Liver (tissue), 9 donors: ENCODE results near the gene SORCS2. TPM values are rescaled to one million over a fixed set of nuclear protein-coding genes. Genes with fewer than 3 reads are reported as not detected.
A peak's percentile ranks its signal among the peaks of the same experiment; 100 is the strongest.

Source experiments
- DNase-seq: peaks from one replicate; pipeline ENCODE4 v3.0.0-alpha.2; 2017; ENCODE audit warnings: low spot score
- H3K27ac ChIP-seq, 2 donors: one replicate each; pipeline ENCODE4 v1.7.0; 2013; ENCODE audit warnings: inconsistent platforms in 2 of 2, low read length in 2 of 2, control low read depth in 1 of 2, low read depth in 1 of 2, mild to moderate bottlenecking in 1 of 2
- H3K27me3 ChIP-seq, 4 donors: one replicate each; pipeline versions ENCODE4 v1.6.1 to v1.7.0; 2013; ENCODE audit warnings: low read length in 3 of 4, inconsistent platforms in 1 of 4, mild to moderate bottlenecking in 1 of 4, moderate library complexity in 1 of 4; ENCODE audit not compliant: control insufficient read depth in 4 of 4, insufficient read depth in 4 of 4
- H3K36me3 ChIP-seq, 4 donors: one replicate each; pipeline versions ENCODE4 v1.6.1 to v1.7.0; 2013; ENCODE audit warnings: low read length in 3 of 4, mild to moderate bottlenecking in 3 of 4, low read depth in 1 of 4, moderate library complexity in 1 of 4; ENCODE audit not compliant: control insufficient read depth in 4 of 4, insufficient read depth in 3 of 4
- H3K4me1 ChIP-seq, 4 donors: one replicate each; pipeline versions ENCODE4 v1.6.1 to v1.7.0; 2013; ENCODE audit warnings: low read length in 3 of 4, mild to moderate bottlenecking in 3 of 4, moderate library complexity in 1 of 4; ENCODE audit not compliant: control insufficient read depth in 4 of 4, insufficient read depth in 4 of 4
- H3K4me3 ChIP-seq, 3 donors: one replicate each; pipeline versions ENCODE4 v1.6.1 to v1.7.0; 2013; ENCODE audit warnings: low read length in 3 of 3, control low read depth in 1 of 3, low read depth in 1 of 3, mild to moderate bottlenecking in 1 of 3
- H3K9ac ChIP-seq, 2 donors: one replicate each; pipeline ENCODE4 v1.7.0; 2013; ENCODE audit warnings: low read length in 2 of 2, mild to moderate bottlenecking in 2 of 2, moderate library complexity in 2 of 2, control low read depth in 1 of 2, low read depth in 1 of 2
- H3K9me3 ChIP-seq, 4 donors: one replicate each; pipeline versions ENCODE4 v1.6.1 to v1.7.0; 2013; ENCODE audit warnings: low read length in 3 of 4; ENCODE audit not compliant: control insufficient read depth in 4 of 4
- CTCF ChIP-seq: fragments of 150-350 bp; IDR thresholded peaks from 2 replicates; pipeline ENCODE4 v1.5.1; 2017; ENCODE audit warnings: improper control_type of control experiment, low read depth, low read length; ENCODE audit not compliant: missing input control
- FOXA1 ChIP-seq: IDR thresholded peaks from 2 replicates; pipeline ENCODE4 v1.6.1; 2016; ENCODE audit warnings: antibody characterized with exemption
- FOXA2 ChIP-seq: IDR thresholded peaks from 2 replicates; pipeline ENCODE4 v1.6.1; 2016; ENCODE audit warnings: antibody characterized with exemption
- GABPA ChIP-seq, 2 donors: IDR thresholded peaks in 1 of 2; conservative IDR thresholded peaks in 1 of 2; 2 replicates each; pipeline ENCODE4 v1.6.1; 2016; ENCODE audit warnings: antibody characterized with exemption in 2 of 2, mild to moderate bottlenecking in 1 of 2, moderate library complexity in 1 of 2
- HNF4A ChIP-seq, 2 donors: conservative IDR thresholded peaks; 2 replicates each; pipeline ENCODE4 v1.6.1; 2016; ENCODE audit warnings: antibody characterized with exemption in 2 of 2, mild to moderate bottlenecking in 2 of 2
- HNF4G ChIP-seq: IDR thresholded peaks from 2 replicates; pipeline ENCODE4 v1.6.1; 2016; ENCODE audit warnings: antibody characterized with exemption
- MAX ChIP-seq: IDR thresholded peaks from 2 replicates; pipeline ENCODE4 v1.6.1; 2016; ENCODE audit warnings: antibody characterized with exemption
- NR2F2 ChIP-seq: IDR thresholded peaks from 2 replicates; pipeline ENCODE4 v1.6.1; 2016; ENCODE audit warnings: antibody characterized with exemption
- RAD21 ChIP-seq, 2 donors: IDR thresholded peaks; 2 replicates each; pipeline ENCODE4 v1.6.1; 2016; ENCODE audit warnings: antibody characterized with exemption in 2 of 2, mild to moderate bottlenecking in 2 of 2
- REST ChIP-seq: IDR thresholded peaks from 2 replicates; pipeline ENCODE4 v1.6.1; 2016; ENCODE audit warnings: antibody characterized with exemption, mild to moderate bottlenecking
- SP1 ChIP-seq: IDR thresholded peaks from 2 replicates; pipeline ENCODE4 v1.6.1; 2018; ENCODE audit warnings: antibody characterized with exemption, mild to moderate bottlenecking
- TAF1 ChIP-seq: conservative IDR thresholded peaks from 2 replicates; pipeline ENCODE4 v1.6.1; 2016; ENCODE audit warnings: antibody characterized with exemption, mild to moderate bottlenecking
- YY1 ChIP-seq: IDR thresholded peaks from 2 replicates; pipeline ENCODE4 v1.6.1; 2016; ENCODE audit warnings: antibody characterized with exemption, mild to moderate bottlenecking
- WGBS: extraction: QIAGEN DNeasy Blood & Tissue Kit; methylation state at CpG from one replicate; pipeline ENCODE4 v1.1.7; 2013; 5-methylcytosine and 5-hydroxymethylcytosine counted together
- polyA plus RNA-seq, 2 donors: library from polyadenylated mRNA; stranded (reverse) in 1 of 2; unstranded in 1 of 2; fragments of 200-250 nt in 1 of 2; fragments of >200 nt in 1 of 2; fragmentation: Nextera tagmentation in 1 of 2; extraction: Ambion mirVana in 1 of 2; gene quantifications; one replicate each; pipeline versions ENCODE4 v1.2.1 to v1.2.3, GENCODE V29; 2013 to 2015
- total RNA-seq, 2 donors: library from RNA; depleted of rRNA; stranded (reverse); fragments of >200 nt; gene quantifications; one replicate each; pipeline ENCODE4 v1.2.3, GENCODE V29; 2014
- donor health status: healthy.
- donor health status: healthy.
- donor health status: healthy.
- donor health status: healthy.
- donor health status: healthy.

The SORCS2 gene
- total and polyA plus RNA-seq, 4 donors = 0.10 to 1.4 (median 0.92) TPM

- TF ChIP-seq REST = no peak
- TF ChIP-seq MAX = no peak
Observed at GRCh38 chr4:7155590-7156071, 36.7 kb upstream of the SORCS2 start (continued).

- TF ChIP-seq RAD21 (IDR thresholded peaks at IDR 0.05) = no peak
- no peak for TF ChIP-seq FOXA2
- TF ChIP-seq NR2F2 = no peak
- TF ChIP-seq GABPA (IDR thresholded peaks at IDR 0.05 in 1 of 2, conservative IDR thresholded peaks at IDR 0.05 in 1 of 2) = no peak
- TF ChIP-seq HNF4G = no peak
- no peak for TF ChIP-seq FOXA1
- TF ChIP-seq HNF4A (conservative IDR thresholded peaks at IDR 0.05) = no peak
- TF ChIP-seq TAF1 = no peak
- no peak for TF ChIP-seq YY1
- no peak for TF ChIP-seq CTCF
- TF ChIP-seq SP1 = no peak
- no peaks in the 10 kb centered on the region for H3K27me3 ChIP-seq
- no peaks in the 10 kb centered on the region for H3K9me3 ChIP-seq
- no peak for DNase-seq
- H3K36me3 ChIP-seq = no peaks in the 10 kb centered on the region
- no peak overlapping the region for H3K4me3 ChIP-seq
- WGBS = 64% methylated on average over 12 of the region's 12 CpGs
- H3K9ac ChIP-seq = no peak overlapping the region
- no peak overlapping the region for H3K27ac ChIP-seq
- H3K4me1 ChIP-seq = peaks cover 0 to 13% (median 8%) of the 10 kb centered on the region in 4 donors
Observed at GRCh38 chr4:7156328-7156727, 36.0 kb upstream of the SORCS2 start.

GRCh38 chr4:7156761-7157488 is 35.4 kb upstream of the SORCS2 start:
- 76% methylated on average over 12 of the region's 12 CpGs for WGBS
- Histone ChIP-seq H3K4me1 (peaks cover 0 to 13% (median 8%) of the 10 kb centered on the region in 4 donors), H3K27me3 (no peaks in the 10 kb centered on the region), H3K4me3 (no peak overlapping the region), H3K9me3 (no peaks in the 10 kb centered on the region), H3K27ac (no peak overlapping the region), H3K36me3 (no peaks in the 10 kb centered on the region), H3K9ac (no peak overlapping the region)
- no peak for DNase-seq
- TF ChIP-seq RAD21 (IDR thresholded peaks at IDR 0.05) (peak in 1 of 2 donors; percentile 56), TAF1 (no peak), CTCF (peak; percentile 41)
